NT2/D1 (cell line): Measurements from ENCODE around the gene SPATA12.

Source experiments
- SUZ12 ChIP-seq: IDR thresholded peaks from 2 replicates; pipeline ENCODE4 v1.6.1; 2011; ENCODE audit not compliant: insufficient read length, insufficient read depth; ENCODE audit errors: extremely low read depth
- YY1 ChIP-seq: IDR thresholded peaks from 2 replicates; pipeline ENCODE4 v1.6.1; 2011; ENCODE audit not compliant: insufficient read length, insufficient read depth
- ZNF274 ChIP-seq: IDR thresholded peaks from 2 replicates; pipeline ENCODE4 v1.6.1; 2011; ENCODE audit warnings: mild to moderate bottlenecking, low read depth, low read length

DNA sequence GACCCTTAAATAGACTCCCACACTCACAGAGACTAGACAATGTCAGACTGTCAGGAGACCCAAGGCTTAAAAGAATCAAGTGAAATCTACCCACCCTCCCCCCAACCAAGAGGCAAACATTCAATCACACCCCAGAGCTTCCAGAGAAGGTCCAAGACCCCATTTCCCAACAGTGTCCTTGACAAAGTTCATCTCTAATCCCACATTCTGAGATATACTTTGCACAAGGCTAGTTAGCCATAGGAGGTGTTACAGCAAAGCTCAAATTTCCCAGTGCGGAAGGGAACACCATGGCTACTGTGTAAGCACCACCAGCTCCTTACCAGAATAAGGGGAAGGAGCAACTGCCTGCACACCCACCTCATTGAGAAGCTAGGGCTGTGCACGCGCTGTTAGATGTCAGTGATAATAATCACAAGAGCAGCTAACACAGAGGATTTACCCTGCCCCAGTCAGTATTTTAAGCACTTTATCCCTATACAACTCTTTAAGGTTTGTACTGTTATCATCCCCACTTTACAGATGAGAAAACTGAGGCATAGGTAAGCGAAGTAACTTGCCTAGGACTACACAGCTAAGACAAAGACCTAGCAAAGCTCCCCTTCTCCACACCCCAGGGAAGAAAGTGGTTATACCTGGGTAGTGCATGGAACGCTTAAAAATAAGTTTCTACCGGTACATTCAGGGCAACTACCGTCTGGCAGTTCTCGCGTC lies 17.3 kb downstream of the SPATA12 start:
- TF ChIP-seq YY1 (no peak), ZNF274 (no peak), SUZ12 (no peak)
